CD14-positive monocyte (primary cell): ENCODE data around the gene TRAPPC3L. TPM values are rescaled to one million over a fixed set of nuclear protein-coding genes. Genes with fewer than 3 reads are reported as not detected.
A peak's percentile ranks its signal among the peaks of the same experiment; 100 is the strongest.

Experiments used
- DNase-seq, 3 donors: peaks; one replicate each; pipeline ENCODE4 v3.0.0-alpha.2; 2011 to 2022
- H2AFZ ChIP-seq: 2 replicates; pipeline ENCODE4 v1.6.0; 2012; ENCODE audit warnings: mild to moderate bottlenecking, low read depth, low read length, inconsistent platforms; ENCODE audit not compliant: insufficient read depth, poor library complexity, severe bottlenecking
- H3K27ac ChIP-seq, 2 donors: 1 replicate in 1 of 2; 2 replicates in 1 of 2; pipeline ENCODE4 v1.5.1; 2012 to 2013; ENCODE audit warnings: low read length in 2 of 2, control low read depth in 1 of 2, inconsistent platforms in 1 of 2, low read depth in 1 of 2, mild to moderate bottlenecking in 1 of 2
- H3K27me3 ChIP-seq, 2 donors: one replicate each; pipeline versions ENCODE4 v1.6.0 to v1.6.1; 2011 to 2013; ENCODE audit warnings: low read length in 2 of 2; ENCODE audit not compliant: control insufficient read depth in 2 of 2, insufficient read depth in 2 of 2
- H3K36me3 ChIP-seq, 2 donors: replicated peaks in 1 of 2; 1 replicate in 1 of 2; 2 replicates in 1 of 2; pipeline versions ENCODE4 v1.5.1 to v1.6.1; 2012 to 2013; ENCODE audit warnings: low read length in 2 of 2, control low read depth in 1 of 2, inconsistent platforms in 1 of 2, mild to moderate bottlenecking in 1 of 2; ENCODE audit not compliant: insufficient read depth in 2 of 2, control insufficient read depth in 1 of 2
- H3K4me1 ChIP-seq, 2 donors: 1 replicate in 1 of 2; 2 replicates in 1 of 2; pipeline versions ENCODE4 v1.5.1 to v1.6.1; 2012 to 2013; ENCODE audit warnings: low read length in 2 of 2, control low read depth in 1 of 2, inconsistent platforms in 1 of 2, mild to moderate bottlenecking in 1 of 2, moderate library complexity in 1 of 2; ENCODE audit not compliant: insufficient read depth in 2 of 2, control insufficient read depth in 1 of 2
- H3K4me2 ChIP-seq: replicated peaks from 2 replicates; pipeline ENCODE3; 2012; ENCODE audit warnings: low read length, moderate library complexity, mild to moderate bottlenecking; ENCODE audit not compliant: poor library complexity, severe bottlenecking; ENCODE audit errors: extremely low read depth
- H3K4me3 ChIP-seq, 3 experiments: fragments of 200-600 bp in 1 of 3; sonication (generic) in 1 of 3; replicated peaks in 1 of 3; 1 replicate in 2 of 3; 2 replicates in 1 of 3; pipeline ENCODE4 v1.5.1; 2011 to 2013; ENCODE audit warnings: low read length in 3 of 3, mild to moderate bottlenecking in 3 of 3, control low read depth in 2 of 3, low read depth in 2 of 3, inconsistent platforms in 1 of 3, moderate library complexity in 1 of 3
- H3K79me2 ChIP-seq: 2 replicates; pipeline ENCODE4 v1.6.0; 2012; ENCODE audit warnings: mild to moderate bottlenecking, control low read depth, inconsistent platforms, low read length, moderate library complexity; ENCODE audit not compliant: insufficient read depth
- H3K9ac ChIP-seq: 2 replicates; pipeline ENCODE4 v1.6.0; 2017; ENCODE audit warnings: low read length, mild to moderate bottlenecking; ENCODE audit not compliant: insufficient read depth, poor library complexity, severe bottlenecking
- H3K9me3 ChIP-seq, 2 donors: replicated peaks in 1 of 2; 1 replicate in 1 of 2; 2 replicates in 1 of 2; pipeline versions ENCODE4 v1.5.1 to v1.6.1; 2012 to 2013; ENCODE audit warnings: low read length in 2 of 2, control low read depth in 1 of 2; ENCODE audit not compliant: control insufficient read depth in 1 of 2, insufficient read depth in 1 of 2
- H4K20me1 ChIP-seq: 2 replicates; pipeline ENCODE4 v1.6.0; 2012; ENCODE audit warnings: mild to moderate bottlenecking, low read length, control low read depth, moderate library complexity; ENCODE audit not compliant: insufficient read depth
- H3K27ac Mint-ChIP-seq, 7 donors: one replicate each; pipeline ENCODE4 v1.8.0; 2020; ENCODE audit warnings: mild to moderate bottlenecking in 7 of 7, mixed read lengths in 7 of 7, moderate library complexity in 6 of 7, inconsistent platforms in 2 of 7
- H3K27me3 Mint-ChIP-seq, 3 donors: one replicate each; pipeline ENCODE4 v1.8.0; 2021 to 2022; ENCODE audit warnings: low read depth in 3 of 3, mild to moderate bottlenecking in 3 of 3, mixed read lengths in 3 of 3, moderate library complexity in 3 of 3, inconsistent platforms in 1 of 3
- H3K36me3 Mint-ChIP-seq, 2 donors: one replicate each; pipeline ENCODE4 v1.8.0; 2020; ENCODE audit warnings: mixed read lengths in 2 of 2, inconsistent platforms in 1 of 2, mild to moderate bottlenecking in 1 of 2
- H3K4me1 Mint-ChIP-seq: one replicate; pipeline ENCODE4 v1.8.0; 2020; ENCODE audit warnings: mild to moderate bottlenecking, mixed read lengths
- H3K4me3 Mint-ChIP-seq, 2 donors: one replicate each; pipeline ENCODE4 v1.8.0; 2020; ENCODE audit warnings: mild to moderate bottlenecking in 2 of 2, mixed read lengths in 2 of 2, moderate library complexity in 1 of 2
- H3K9me3 Mint-ChIP-seq, 7 donors: one replicate each; pipeline ENCODE4 v1.8.0; 2020 to 2022; ENCODE audit warnings: mixed read lengths in 7 of 7, mild to moderate bottlenecking in 6 of 7, moderate library complexity in 6 of 7, inconsistent platforms in 2 of 7
- CTCF ChIP-seq: fragments of 200-600 bp; IDR thresholded peaks from one replicate; pipeline ENCODE4 v1.8.0; 2022; ENCODE audit warnings: antibody characterized with exemption, mild to moderate bottlenecking
- WGBS: methylation state at CpG from one replicate; pipeline ENCODE4 v1.1.5; 2013; ENCODE audit warnings: missing lambda C conversion rate; ENCODE audit not compliant: insufficient coverage; 5-methylcytosine and 5-hydroxymethylcytosine counted together
- intact Hi-C, 2 donors: fragments of 100-400 bp; cut with micrococcal nuclease; formaldehyde crosslinking; loops; one replicate each; pipeline versions ENCODE4 v1.15.0 to v1.15.1; 2023
- polyA plus RNA-seq, 3 donors: library from polyadenylated mRNA; depleted of rRNA in 1 of 3; unstranded in 2 of 3; stranded (reverse) in 1 of 3; fragments of 300-500 nt in 2 of 3; fragments of >200 nt in 1 of 3; fragmentation: Illumina TruSeq in 2 of 3; gene quantifications; 1 replicate in 2 of 3; 2 replicates in 1 of 3; pipeline ENCODE4 v1.2.3, GENCODE V29; 2012 to 2021

The TRAPPC3L gene
- polyA plus RNA-seq, 3 donors: 0.17 TPM; not detected in 2

GRCh38 chr6:116471531-116471930 lies 74.0 kb downstream of the TRAPPC3L start:
- Mint-ChIP-seq H3K9me3 (no peaks in the 10 kb centered on the region), H3K36me3 (no peaks in the 10 kb centered on the region), H3K27ac (peak overlapping the region in 3 of 7 donors; percentile 4 to 70 (median 58)), H3K4me3 (peak overlapping the region in 1 of 2 donors; percentile 11), H3K27me3 (no peaks in the 10 kb centered on the region), H3K4me1 (peaks cover 55% of the 10 kb centered on the region)
- Histone ChIP-seq H4K20me1 (no peaks in the 10 kb centered on the region), H3K9ac (no peak overlapping the region), H3K27ac (peak overlapping the region in 1 of 2 donors; percentile 61), H3K4me3 (no peak overlapping the region), H3K79me2 (no peaks in the 10 kb centered on the region), H3K4me2 (peak overlapping the region; percentile 12), H3K36me3 (no peaks in the 10 kb centered on the region), H3K27me3 (no peaks in the 10 kb centered on the region), H3K4me1 (peaks cover 35 to 48% of the 10 kb centered on the region in 2 donors), H3K9me3 (no peaks in the 10 kb centered on the region), H2AFZ (peak overlapping the region; percentile 65)
- WGBS: no CpG with 5 or more reads among the region's 1 CpG
- intact Hi-C loops: no loop called here
- no peak for DNase-seq
- TF ChIP-seq CTCF: no peak

DNA sequence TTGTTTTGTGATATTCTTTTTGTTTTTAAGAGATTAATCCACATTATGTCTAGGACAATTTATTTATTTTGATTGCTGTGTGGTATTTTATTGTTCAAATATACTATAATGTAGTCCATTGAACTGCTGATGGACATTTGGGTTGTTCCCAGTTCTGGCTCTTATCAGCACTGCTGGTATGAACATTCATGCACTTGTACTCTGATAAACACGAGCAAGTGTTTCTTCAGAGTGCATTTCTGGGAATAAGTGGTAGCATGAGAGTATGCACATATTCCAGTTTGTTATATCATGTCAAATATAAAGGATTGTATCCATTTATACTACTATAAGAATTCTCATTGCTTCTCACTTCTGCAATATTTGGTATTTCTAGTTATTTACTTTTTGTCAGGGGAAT lies 77.2 kb downstream of the TRAPPC3L start:
- Histone ChIP-seq H3K9me3 (no peaks in the 10 kb centered on the region), H3K27me3 (no peaks in the 10 kb centered on the region), H3K4me1 (peaks cover 27 to 45% of the 10 kb centered on the region in 2 donors), H3K79me2 (peaks cover 2% of the 10 kb centered on the region), H3K4me3 (no peak overlapping the region), H2AFZ (no peak overlapping the region), H3K4me2 (no peak overlapping the region), H3K9ac (no peak overlapping the region), H3K36me3 (no peaks in the 10 kb centered on the region), H3K27ac (no peak overlapping the region), H4K20me1 (no peaks in the 10 kb centered on the region)
- TF ChIP-seq CTCF: no peak
- H3K9me3 Mint-ChIP-seq: peaks cover 0 to 3% (median 0%) of the 10 kb centered on the region in 7 donors
- DNase-seq: no peak
- no peaks in the 10 kb centered on the region for H3K27me3 Mint-ChIP-seq
- H3K27ac Mint-ChIP-seq: no peak overlapping the region
- H3K4me3 Mint-ChIP-seq: no peak overlapping the region
- WGBS: no CpG with 5 or more reads among the region's 1 CpG
- H3K4me1 Mint-ChIP-seq: peaks cover 50% of the 10 kb centered on the region
- H3K36me3 Mint-ChIP-seq: peaks cover 1 to 5% of the 10 kb centered on the region in 2 donors
- intact Hi-C loops: no loop called here
